GM18517 (cell line): ENCODE measurements around the gene TBC1D22A.

Experiments used
- ATAC-seq: cut with Tn5 transposase; IDR thresholded peaks from one replicate; pipeline ENCODE4 v1.9.1; 2021; ENCODE audit warnings: mild to moderate bottlenecking, moderate library complexity; ENCODE audit not compliant: unreplicated experiment

Gene TBC1D22A

GRCh38 chr22:46737105-46737975 lies 25.1 kb upstream of the TBC1D22A start:
- ATAC-seq = no peak

- no peak for ATAC-seq
Observed at GRCh38 chr22:46737976-46738646, 24.3 kb upstream of the TBC1D22A start, which contains the start of gene CERK. CERK (minus strand) TSS chr22:46738252; CDS start chr22:46738148, 104 bp downstream.

GRCh38 chr22:46738647-46739093 lies 23.8 kb upstream of the TBC1D22A start:
- ATAC-seq = no peak

GRCh38 chr22:46739094-46739870 lies 23.2 kb upstream of the TBC1D22A start:
- ATAC-seq = no peak

- no peak for ATAC-seq
Observed at GRCh38 chr22:46740910-46741780, 21.3 kb upstream of the TBC1D22A start.

GRCh38 chr22:46741974-46742519 lies 20.4 kb upstream of the TBC1D22A start:
- ATAC-seq = no peak

GRCh38 chr22:46742576-46743221 lies 19.8 kb upstream of the TBC1D22A start:
- ATAC-seq = no peak

GRCh38 chr22:46744581-46744980 lies 17.9 kb upstream of the TBC1D22A start:
- ATAC-seq = no peak

- ATAC-seq = no peak
Observed at GRCh38 chr22:46746192-46746591, 16.3 kb upstream of the TBC1D22A start.

GRCh38 chr22:46746620-46747019 lies 15.8 kb upstream of the TBC1D22A start:
- ATAC-seq = no peak

- ATAC-seq = no peak
Observed at GRCh38 chr22:46747646-46748045, 14.8 kb upstream of the TBC1D22A start.

- no peak for ATAC-seq
Observed at GRCh38 chr22:46748206-46748907, 14.1 kb upstream of the TBC1D22A start.

GRCh38 chr22:46748908-46749675 lies 13.4 kb upstream of the TBC1D22A start:
- ATAC-seq = no peak

GRCh38 chr22:46749682-46750529 lies 12.5 kb upstream of the TBC1D22A start:
- ATAC-seq = no peak

- no peak for ATAC-seq
Observed at GRCh38 chr22:46750530-46750800, 12.0 kb upstream of the TBC1D22A start.

- no peak for ATAC-seq
Observed at GRCh38 chr22:46750863-46751443, 11.5 kb upstream of the TBC1D22A start.
